ENCODE measurements around the gene MGAT5B. TPM values are rescaled to one million over a fixed set of nuclear protein-coding genes. Genes with fewer than 3 reads are reported as not detected.

The MGAT5B gene, protein sequence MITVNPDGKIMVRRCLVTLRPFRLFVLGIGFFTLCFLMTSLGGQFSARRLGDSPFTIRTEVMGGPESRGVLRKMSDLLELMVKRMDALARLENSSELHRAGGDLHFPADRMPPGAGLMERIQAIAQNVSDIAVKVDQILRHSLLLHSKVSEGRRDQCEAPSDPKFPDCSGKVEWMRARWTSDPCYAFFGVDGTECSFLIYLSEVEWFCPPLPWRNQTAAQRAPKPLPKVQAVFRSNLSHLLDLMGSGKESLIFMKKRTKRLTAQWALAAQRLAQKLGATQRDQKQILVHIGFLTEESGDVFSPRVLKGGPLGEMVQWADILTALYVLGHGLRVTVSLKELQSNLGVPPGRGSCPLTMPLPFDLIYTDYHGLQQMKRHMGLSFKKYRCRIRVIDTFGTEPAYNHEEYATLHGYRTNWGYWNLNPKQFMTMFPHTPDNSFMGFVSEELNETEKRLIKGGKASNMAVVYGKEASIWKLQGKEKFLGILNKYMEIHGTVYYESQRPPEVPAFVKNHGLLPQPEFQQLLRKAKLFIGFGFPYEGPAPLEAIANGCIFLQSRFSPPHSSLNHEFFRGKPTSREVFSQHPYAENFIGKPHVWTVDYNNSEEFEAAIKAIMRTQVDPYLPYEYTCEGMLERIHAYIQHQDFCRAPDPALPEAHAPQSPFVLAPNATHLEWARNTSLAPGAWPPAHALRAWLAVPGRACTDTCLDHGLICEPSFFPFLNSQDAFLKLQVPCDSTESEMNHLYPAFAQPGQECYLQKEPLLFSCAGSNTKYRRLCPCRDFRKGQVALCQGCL
- under 1 TPM in 1 of 2 experiments, not detected in 1; 0.19 TPM for total RNA-seq

DNA sequence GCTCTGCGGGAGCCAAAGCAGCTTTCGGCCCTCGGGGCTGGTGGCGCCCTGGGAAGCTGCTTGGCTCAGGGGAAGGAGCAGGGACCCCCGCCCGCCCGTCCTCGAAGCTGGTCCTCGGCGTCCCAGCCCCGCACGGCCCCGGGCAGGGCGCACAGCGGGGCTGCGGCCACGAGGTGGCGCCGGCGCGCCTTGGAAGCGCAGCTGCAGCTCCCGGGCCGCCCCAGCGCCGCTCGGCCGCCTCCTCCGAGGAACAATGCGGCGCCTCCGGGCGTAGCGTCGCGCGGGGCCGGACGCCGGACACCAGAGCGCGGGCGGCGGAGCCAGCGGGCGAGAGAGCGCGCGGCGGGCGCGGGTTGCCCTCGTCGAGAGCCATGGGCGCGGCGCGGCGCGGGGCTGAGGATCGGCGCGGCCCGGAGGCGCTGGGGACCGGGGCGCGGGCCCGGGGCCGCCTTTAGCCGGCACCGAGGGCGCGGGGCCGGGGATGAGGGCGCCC is at the start of gene MGAT5B:
TSS of gene MGAT5B (plus strand) at position 229 of the 493 bp plus-strand sequence. CDS start 626 bp downstream, outside the sequence.
- Mint-ChIP-seq H3K4me1 (ENCODE audit: low read depth) (peaks cover 7% of the 10 kb centered on the region), H3K36me3 (ENCODE audit: low read depth) (no peaks in the 10 kb centered on the region), H3K27me3 (ENCODE audit: low read depth) (peaks cover 21% of the 10 kb centered on the region), H3K4me3 (peak within 1 kb of the TSS; percentile 59), H3K27ac (no peak within 1 kb of the TSS), H3K9me3 (no peaks in the 10 kb centered on the region)
- CTCF ChIA-PET: interaction anchor here (0.5 to 2.0 kb wide), 16 partner anchors 12 to 265 kb away, joined by 3 to 20 read pairs (median 4); no protein-coding TSS in a partner anchor
- intact Hi-C loops (cut with micrococcal nuclease): loop anchor here (1.0 to 5.0 kb wide), 3 partner anchors 51 to 379 kb away; no protein-coding TSS in a partner anchor
- DNase-seq: peak; percentile 73

DNA sequence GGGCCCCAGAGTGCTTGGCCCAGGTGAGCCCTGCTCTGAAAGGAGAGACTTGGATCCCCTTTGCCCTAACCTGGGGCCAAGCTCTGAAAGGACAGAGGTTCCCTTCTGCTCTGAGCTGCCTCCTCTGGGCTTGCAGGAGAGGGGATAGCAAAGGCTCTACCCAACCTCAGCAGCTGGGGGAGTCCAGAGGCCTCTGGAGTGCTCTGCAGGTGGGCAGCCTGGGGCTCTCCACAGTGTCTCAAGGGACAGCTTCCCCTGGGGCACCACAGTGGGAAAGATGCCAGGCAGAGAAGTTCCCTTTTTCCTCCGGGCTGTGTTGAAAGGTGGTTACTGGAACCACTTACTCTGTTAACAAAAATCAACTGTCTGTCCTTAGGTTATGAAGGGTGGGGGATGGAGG is 48.2 kb upstream of the MGAT5B start:
- DNase-seq: no peak
- H3K27me3 Mint-ChIP-seq (ENCODE audit: low read depth): no peaks in the 10 kb centered on the region
- H3K4me3 Mint-ChIP-seq: no peak overlapping the region
- CTCF ChIA-PET: interaction anchor here (0.6 kb wide), 2 partner anchors 11 to 199 kb away, joined by 3 read pairs; no protein-coding TSS in a partner anchor
- intact Hi-C loops (cut with micrococcal nuclease): no loop called here
- no peaks in the 10 kb centered on the region for H3K36me3 Mint-ChIP-seq (ENCODE audit: low read depth)
- no peak overlapping the region for H3K27ac Mint-ChIP-seq
- H3K9me3 Mint-ChIP-seq: no peaks in the 10 kb centered on the region
- peaks cover 7% of the 10 kb centered on the region for H3K4me1 Mint-ChIP-seq (ENCODE audit: low read depth)

DNA sequence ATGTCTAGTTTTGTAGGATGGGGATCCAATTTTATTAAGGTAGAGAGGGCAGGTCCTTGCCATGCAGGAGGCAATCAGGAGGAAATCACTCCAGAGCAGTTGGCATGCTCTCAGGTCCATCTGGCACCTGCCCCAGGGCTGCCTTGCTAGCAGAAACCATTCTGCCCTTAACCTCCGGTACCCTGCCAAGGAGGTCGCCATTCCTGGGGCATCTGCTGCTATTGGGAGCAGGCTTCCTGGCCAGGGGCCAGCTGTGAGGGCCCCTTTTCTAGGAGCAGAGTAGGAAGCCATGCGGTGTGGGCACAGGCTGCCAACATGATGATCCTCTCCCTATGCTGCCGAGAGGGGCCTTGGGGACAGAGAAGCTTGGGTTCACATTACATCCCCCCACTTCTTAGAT is 47.6 kb upstream of the MGAT5B start:
- H3K4me3 Mint-ChIP-seq: no peak overlapping the region
- intact Hi-C loops (cut with micrococcal nuclease): no loop called here
- no peaks in the 10 kb centered on the region for H3K9me3 Mint-ChIP-seq
- H3K27ac Mint-ChIP-seq: no peak overlapping the region
- peaks cover 7% of the 10 kb centered on the region for H3K4me1 Mint-ChIP-seq (ENCODE audit: low read depth)
- H3K27me3 Mint-ChIP-seq (ENCODE audit: low read depth): no peaks in the 10 kb centered on the region
- CTCF ChIA-PET: interaction anchor here (0.6 kb wide), 1 partner anchor 11 kb away, joined by 3 read pairs; no protein-coding TSS in a partner anchor
- no peaks in the 10 kb centered on the region for H3K36me3 Mint-ChIP-seq (ENCODE audit: low read depth)
- no peak for DNase-seq

DNA sequence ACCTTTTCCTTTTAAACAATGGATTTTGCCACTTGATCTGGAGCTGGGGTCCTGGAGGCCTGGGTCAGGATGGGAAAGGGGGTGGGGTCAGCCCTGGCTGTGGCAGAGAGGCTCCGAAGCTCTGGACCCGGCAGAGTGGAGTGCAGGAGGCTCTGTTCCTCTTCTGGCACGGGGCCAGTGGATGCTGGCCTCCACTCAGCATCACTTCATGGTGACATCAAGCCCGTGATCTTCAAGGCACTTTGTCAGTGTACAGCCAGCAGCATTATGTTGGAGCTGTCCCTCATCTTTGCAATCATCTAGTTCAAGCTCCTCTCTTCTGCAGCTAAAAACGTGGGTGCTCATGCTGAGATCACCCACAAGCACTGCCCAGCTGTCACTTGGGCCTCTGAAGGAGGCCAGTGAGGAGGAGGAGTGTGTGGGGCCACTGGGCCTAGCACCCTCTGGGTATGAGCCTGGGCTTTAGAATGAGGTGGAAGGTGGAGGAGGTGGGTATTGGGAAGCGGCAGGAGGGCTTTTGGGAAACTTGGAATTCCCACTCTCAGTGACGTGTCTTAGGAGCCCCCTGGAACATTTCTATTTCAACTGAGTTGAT is 45.9 kb upstream of the MGAT5B start:
- Mint-ChIP-seq H3K36me3 (ENCODE audit: low read depth) (no peaks in the 10 kb centered on the region), H3K27ac (no peak overlapping the region), H3K9me3 (no peaks in the 10 kb centered on the region), H3K4me1 (ENCODE audit: low read depth) (peaks cover 6% of the 10 kb centered on the region), H3K27me3 (ENCODE audit: low read depth) (no peaks in the 10 kb centered on the region), H3K4me3 (no peak overlapping the region)
- DNase-seq: no peak
- CTCF ChIA-PET: interaction anchor here (1.2 kb wide), 1 partner anchor 235 kb away, joined by 3 read pairs; no protein-coding TSS in a partner anchor
- intact Hi-C loops (cut with micrococcal nuclease): no loop called here

DNA sequence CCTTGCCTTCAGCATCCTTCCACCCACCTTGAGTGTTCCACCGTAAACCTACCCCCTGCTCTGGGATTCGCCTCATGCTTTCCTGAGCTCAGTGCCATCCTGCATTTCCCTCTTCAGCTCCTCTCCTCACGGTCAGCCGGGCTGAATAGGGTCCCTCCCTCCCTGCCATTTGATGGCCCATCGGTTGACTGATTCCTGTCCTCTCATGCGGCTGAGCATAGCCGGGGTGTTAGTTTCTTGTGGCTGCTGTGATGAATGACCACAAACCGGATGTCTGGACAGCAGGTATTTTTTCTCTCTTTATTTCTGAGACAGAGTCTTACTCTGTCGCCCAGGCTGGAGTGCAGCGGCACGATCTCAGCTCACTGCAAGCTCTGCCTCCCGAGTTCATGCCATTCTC is 44.1 kb upstream of the MGAT5B start:
- Mint-ChIP-seq H3K36me3 (ENCODE audit: low read depth) (no peaks in the 10 kb centered on the region), H3K4me3 (no peak overlapping the region), H3K27me3 (ENCODE audit: low read depth) (no peaks in the 10 kb centered on the region), H3K27ac (no peak overlapping the region), H3K9me3 (no peaks in the 10 kb centered on the region), H3K4me1 (ENCODE audit: low read depth) (peaks cover 8% of the 10 kb centered on the region)
- CTCF ChIA-PET: no interaction called here
- intact Hi-C loops (cut with micrococcal nuclease): no loop called here
- DNase-seq: no peak

DNA sequence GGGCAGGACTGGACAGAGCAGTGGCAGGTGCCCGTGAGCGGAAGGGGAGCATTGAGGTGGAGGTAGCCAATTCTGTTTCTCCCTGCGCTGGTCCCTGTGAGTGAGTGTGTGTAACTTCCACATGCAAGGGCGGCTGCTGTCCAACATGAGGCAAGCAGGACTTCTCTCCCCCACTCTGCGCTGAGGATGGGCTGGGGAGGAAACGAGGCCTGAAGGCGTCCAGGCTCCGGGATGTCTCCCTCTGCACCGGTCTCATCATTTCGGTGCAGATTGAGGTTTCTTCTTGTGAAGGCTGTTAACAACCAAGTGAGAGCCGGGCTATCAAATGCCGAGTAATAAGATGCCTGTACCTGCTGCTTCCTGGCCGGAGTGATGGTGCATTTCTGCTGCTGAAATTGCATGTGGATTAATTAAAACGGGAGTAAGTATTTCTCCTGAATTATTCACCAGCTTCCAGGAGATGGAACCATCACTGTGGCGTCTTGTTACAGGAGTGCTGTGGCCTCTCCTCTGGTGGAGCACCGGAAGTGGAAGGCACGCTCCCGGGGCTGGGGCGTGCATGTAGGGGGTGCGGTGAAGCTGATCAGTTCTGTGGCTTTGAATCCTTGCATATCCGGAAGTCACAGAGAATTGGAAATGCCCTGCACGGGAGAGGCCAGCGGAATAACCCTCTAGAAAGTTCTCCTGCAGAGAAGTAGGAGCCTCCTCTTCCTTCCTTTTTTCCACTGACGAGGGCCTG is 41.7 kb upstream of the MGAT5B start:
- DNase-seq: no peak
- H3K27ac Mint-ChIP-seq: no peak overlapping the region

DNA sequence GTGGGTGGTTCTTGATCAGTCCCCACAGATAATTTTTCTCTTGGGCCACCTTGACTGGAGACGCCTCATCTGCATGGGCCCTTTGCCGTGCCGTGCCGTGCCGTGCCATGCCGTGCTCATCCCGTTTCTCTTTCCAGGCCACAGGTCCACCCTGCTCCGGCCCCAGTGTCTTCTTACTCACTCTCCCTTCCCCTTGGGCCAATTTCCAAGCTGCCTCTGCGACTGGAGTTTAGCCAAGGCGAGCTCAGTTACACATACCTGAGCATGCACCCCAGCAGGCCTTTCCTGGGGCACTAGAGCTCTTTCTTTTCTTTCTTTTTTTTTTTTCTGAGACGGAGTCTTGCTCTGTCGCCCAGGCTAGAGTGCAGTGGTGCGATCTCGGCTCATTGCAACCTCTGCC is 40.5 kb upstream of the MGAT5B start:
- Mint-ChIP-seq H3K27ac (no peak overlapping the region), H3K36me3 (ENCODE audit: low read depth) (no peaks in the 10 kb centered on the region), H3K4me3 (no peak overlapping the region), H3K27me3 (ENCODE audit: low read depth) (no peaks in the 10 kb centered on the region), H3K4me1 (ENCODE audit: low read depth) (peaks cover 8% of the 10 kb centered on the region), H3K9me3 (no peaks in the 10 kb centered on the region)
- intact Hi-C loops (cut with micrococcal nuclease): no loop called here
- CTCF ChIA-PET: interaction anchor here (0.6 to 1.0 kb wide), 2 partner anchors 11 to 32 kb away, joined by 3 to 5 read pairs; no protein-coding TSS in a partner anchor
- no peak for DNase-seq

More for the DNA sequence above, 41.7 kb upstream of the MGAT5B start:
- H3K9me3 Mint-ChIP-seq: no peaks in the 10 kb centered on the region
- intact Hi-C loops (cut with micrococcal nuclease): no loop called here
- no peak overlapping the region for H3K4me3 Mint-ChIP-seq
- H3K4me1 Mint-ChIP-seq (ENCODE audit: low read depth): peaks cover 8% of the 10 kb centered on the region
- H3K36me3 Mint-ChIP-seq (ENCODE audit: low read depth): no peaks in the 10 kb centered on the region
- H3K27me3 Mint-ChIP-seq (ENCODE audit: low read depth): no peaks in the 10 kb centered on the region
- CTCF ChIA-PET: no interaction called here

DNA sequence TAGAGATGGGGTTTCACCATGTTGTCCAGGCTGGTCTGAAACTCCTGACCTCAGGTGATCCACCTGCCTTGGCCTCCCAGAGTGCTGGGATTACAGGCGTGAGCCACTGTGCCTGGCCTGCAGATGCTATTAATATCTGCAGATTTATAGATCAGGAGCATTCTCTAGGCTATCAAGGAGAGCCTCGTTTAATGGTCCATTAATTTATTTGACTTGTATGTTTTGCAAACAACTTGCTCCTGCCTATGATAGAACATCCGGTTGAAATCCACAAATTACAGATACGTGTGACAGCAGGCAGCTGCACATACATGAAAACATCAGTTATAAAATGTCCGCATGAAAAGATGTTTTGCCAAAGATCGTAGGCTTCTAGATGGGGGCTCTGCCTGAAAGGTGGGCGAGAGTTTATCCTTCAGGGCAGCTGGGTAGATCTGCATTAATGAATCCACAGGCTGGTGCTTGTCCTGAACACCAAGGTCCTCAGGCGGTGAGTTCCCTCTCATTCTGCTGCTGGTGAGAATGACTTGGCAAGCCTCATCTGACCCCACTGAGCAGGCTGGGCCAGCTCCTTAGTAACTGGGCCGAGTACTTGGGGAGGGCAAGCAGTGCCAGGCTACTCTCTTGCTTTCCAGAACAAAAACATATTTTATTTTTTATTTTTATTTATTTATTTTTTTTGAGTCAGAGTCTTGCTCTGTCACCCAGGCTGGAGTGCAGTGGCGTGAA is 37.1 kb upstream of the MGAT5B start:
- Mint-ChIP-seq H3K36me3 (ENCODE audit: low read depth) (no peaks in the 10 kb centered on the region), H3K9me3 (no peaks in the 10 kb centered on the region), H3K27ac (no peak overlapping the region), H3K4me1 (ENCODE audit: low read depth) (peaks cover 8% of the 10 kb centered on the region), H3K4me3 (no peak overlapping the region), H3K27me3 (ENCODE audit: low read depth) (no peaks in the 10 kb centered on the region)
- intact Hi-C loops (cut with micrococcal nuclease): no loop called here
- no peak for DNase-seq
- CTCF ChIA-PET: no interaction called here

DNA sequence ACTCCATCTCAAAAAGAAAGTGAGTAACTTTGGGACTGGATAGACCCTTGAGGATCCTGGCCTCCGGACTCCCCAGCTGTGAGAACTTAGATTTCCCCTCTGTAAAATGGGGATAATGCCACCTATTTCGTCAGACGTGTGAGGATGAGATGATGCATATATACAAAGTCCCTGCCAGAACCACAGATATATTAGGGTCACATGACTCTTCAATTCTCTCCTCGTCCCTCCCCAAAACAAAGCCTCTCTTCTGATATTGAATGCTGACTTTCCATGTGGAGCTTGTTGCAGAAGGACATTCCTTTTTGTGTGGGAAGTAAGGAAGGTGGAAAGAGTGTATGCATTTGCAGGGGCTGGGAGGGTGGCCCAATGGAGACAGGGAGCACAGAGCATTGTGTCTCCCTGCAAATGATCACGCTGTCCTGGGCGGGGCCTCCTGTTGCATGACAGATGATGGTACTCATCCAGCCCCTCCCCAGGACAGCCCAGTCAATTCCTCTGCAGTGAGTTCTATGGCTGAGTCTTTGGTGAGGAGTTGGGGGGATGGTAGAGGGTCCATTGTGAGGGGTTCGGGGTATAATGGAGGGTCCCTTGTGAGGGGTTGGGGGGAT is 35.1 kb upstream of the MGAT5B start:
- Mint-ChIP-seq H3K9me3 (no peaks in the 10 kb centered on the region), H3K4me3 (no peak overlapping the region), H3K27me3 (ENCODE audit: low read depth) (no peaks in the 10 kb centered on the region), H3K36me3 (ENCODE audit: low read depth) (no peaks in the 10 kb centered on the region), H3K27ac (no peak overlapping the region), H3K4me1 (ENCODE audit: low read depth) (no peaks in the 10 kb centered on the region)
- DNase-seq: no peak
- intact Hi-C loops (cut with micrococcal nuclease): no loop called here
- CTCF ChIA-PET: interaction anchor here (0.7 kb wide), 1 partner anchor 14 kb away, joined by 6 read pairs; no protein-coding TSS in a partner anchor

DNA sequence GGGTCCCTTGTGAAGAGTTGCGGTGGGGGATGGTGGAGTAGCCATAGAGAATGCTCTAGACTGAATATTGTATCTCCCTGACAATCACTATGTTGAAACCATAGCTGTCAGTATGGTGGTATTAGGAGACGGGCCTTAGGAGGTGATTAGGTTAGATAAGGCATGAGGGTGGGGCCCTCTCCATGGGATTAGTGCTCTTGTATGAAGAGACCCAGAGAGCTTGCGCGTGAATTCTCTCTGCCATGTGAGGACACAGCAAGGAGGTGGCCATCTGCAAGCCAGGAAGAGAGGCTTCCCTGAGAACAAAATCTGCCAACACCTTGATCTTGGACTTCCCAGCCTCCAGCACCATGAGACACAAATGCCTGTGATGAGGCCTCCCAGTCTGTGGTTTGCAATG is 34.5 kb upstream of the MGAT5B start:
- Mint-ChIP-seq H3K4me1 (ENCODE audit: low read depth) (no peaks in the 10 kb centered on the region), H3K4me3 (no peak overlapping the region), H3K27me3 (ENCODE audit: low read depth) (no peaks in the 10 kb centered on the region), H3K36me3 (ENCODE audit: low read depth) (no peaks in the 10 kb centered on the region), H3K9me3 (no peaks in the 10 kb centered on the region), H3K27ac (no peak overlapping the region)
- DNase-seq: no peak
- intact Hi-C loops (cut with micrococcal nuclease): no loop called here
- CTCF ChIA-PET: interaction anchor here (0.7 kb wide), 1 partner anchor 15 kb away, joined by 6 read pairs; no protein-coding TSS in a partner anchor

DNA sequence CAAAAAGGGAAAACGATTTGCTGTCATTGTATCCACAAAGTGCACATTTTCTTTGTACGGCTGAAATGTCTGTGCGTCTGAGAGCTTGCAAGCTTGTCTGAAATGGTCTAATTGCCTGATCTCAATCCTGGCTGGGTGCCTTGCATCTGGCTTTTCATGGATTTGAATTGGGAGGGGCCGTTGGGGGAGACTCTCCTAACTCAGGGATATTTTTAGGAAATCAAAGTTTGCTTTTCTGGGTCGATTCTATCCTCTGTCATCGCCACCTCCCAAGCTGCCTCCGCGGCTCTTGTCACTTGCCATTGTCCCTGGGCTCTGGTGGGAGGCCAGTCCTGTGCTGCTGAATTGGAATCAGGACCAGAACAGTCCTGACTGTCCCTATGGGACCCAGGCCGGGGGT is 33.3 kb upstream of the MGAT5B start:
- Mint-ChIP-seq H3K36me3 (ENCODE audit: low read depth) (no peaks in the 10 kb centered on the region), H3K4me3 (no peak overlapping the region), H3K9me3 (no peaks in the 10 kb centered on the region), H3K27ac (no peak overlapping the region), H3K4me1 (ENCODE audit: low read depth) (peaks cover 2% of the 10 kb centered on the region), H3K27me3 (ENCODE audit: low read depth) (peaks cover 2% of the 10 kb centered on the region)
- DNase-seq: no peak
- CTCF ChIA-PET: no interaction called here
- intact Hi-C loops (cut with micrococcal nuclease): loop anchor here (5.0 kb wide), 1 partner anchor 123 kb away; the partner anchor contains the start of gene MXRA7

All from activated naive CD4-positive, alpha-beta T cell treated with anti-CD3 and anti-CD28 coated beads for 36 hours (primary cell).